GM19372 (cell line): Measurements from ENCODE around the gene KCTD21.

ENCODE experiments used
- ATAC-seq: cut with Tn5 transposase; IDR thresholded peaks from one replicate; pipeline ENCODE4 v1.9.1; 2021; ENCODE audit warnings: mild to moderate bottlenecking, low read depth, moderate library complexity; ENCODE audit not compliant: unreplicated experiment

The KCTD21 gene

GRCh38 chr11:78202733-78203167 lies 14.3 kb upstream of the KCTD21 start:
- no peak for ATAC-seq

GRCh38 chr11:78201096-78201818 lies 12.8 kb upstream of the KCTD21 start:
- no peak for ATAC-seq

- ATAC-seq: no peak
Observed at GRCh38 chr11:78200553-78200952, 12.1 kb upstream of the KCTD21 start.

GRCh38 chr11:78200061-78200460 lies 11.6 kb upstream of the KCTD21 start:
- no peak for ATAC-seq

- ATAC-seq: no peak
Observed at GRCh38 chr11:78199653-78200015, 11.2 kb upstream of the KCTD21 start.

GRCh38 chr11:78199015-78199652 lies 10.7 kb upstream of the KCTD21 start:
- no peak for ATAC-seq

GRCh38 chr11:78197816-78198215 lies 9.4 kb upstream of the KCTD21 start:
- no peak for ATAC-seq

GRCh38 chr11:78196661-78197091 lies 8.2 kb upstream of the KCTD21 start:
- no peak for ATAC-seq

GRCh38 chr11:78195917-78196560 lies 7.6 kb upstream of the KCTD21 start:
- ATAC-seq: no peak

GRCh38 chr11:78194490-78194889 lies 6.1 kb upstream of the KCTD21 start:
- no peak for ATAC-seq

GRCh38 chr11:78193806-78194205 lies 5.4 kb upstream of the KCTD21 start:
- ATAC-seq: no peak

- no peak for ATAC-seq
Observed at GRCh38 chr11:78192911-78193351, 4.5 kb upstream of the KCTD21 start.

GRCh38 chr11:78192223-78192719 lies 3.8 kb upstream of the KCTD21 start:
- ATAC-seq: no peak

GRCh38 chr11:78190871-78191538 lies 2.6 kb upstream of the KCTD21 start:
- no peak for ATAC-seq

GRCh38 chr11:78190374-78190773 lies 1.9 kb upstream of the KCTD21 start:
- ATAC-seq: no peak

- no peak for ATAC-seq
Observed at GRCh38 chr11:78189851-78190250, 1.4 kb upstream of the KCTD21 start.

GRCh38 chr11:78189174-78189724 lies 823 bp upstream of the KCTD21 start:
- ATAC-seq: no peak

GRCh38 chr11:78187366-78188285 lies 800 bp downstream of the KCTD21 start:
- peak; percentile 18 for ATAC-seq

GRCh38 chr11:78181185-78181584 lies 7.2 kb downstream of the KCTD21 start:
- no peak for ATAC-seq

- no peak for ATAC-seq
Observed at GRCh38 chr11:78180751-78181150, 7.7 kb downstream of the KCTD21 start.
